ENCODE results near the gene MTHFD2L. TPM values are rescaled to one million over a fixed set of nuclear protein-coding genes. Genes with fewer than 3 reads are reported as not detected.
"Not testable (repeated sequence)": the region's sequence is repeated elsewhere in the genome, so short reads cannot be mapped to it uniquely, and the experiment has no call there.

Gene MTHFD2L
- polyA plus RNA-seq, 1 donor, result 15.2 TPM

DNA sequence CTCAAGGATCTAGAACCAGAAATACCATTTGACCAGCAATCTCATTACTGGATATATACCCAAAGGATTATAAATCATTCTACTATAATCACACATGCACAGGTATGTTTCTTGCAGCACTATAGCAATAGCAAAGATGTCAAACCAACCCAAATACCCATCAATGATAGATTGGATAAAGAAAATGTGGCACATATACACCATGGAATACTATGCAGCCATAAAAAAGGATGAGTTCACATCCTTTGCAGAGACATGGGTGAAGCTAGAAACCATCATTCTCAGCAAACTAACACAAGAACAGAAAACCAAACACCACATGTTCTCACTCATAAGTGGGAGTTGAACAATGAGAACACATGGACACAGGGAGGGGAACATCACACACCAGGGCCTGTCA lies 25.7 kb upstream of the MTHFD2L start:
- not testable (repeated sequence) for DNase-seq; H3K36me3 ChIP-seq (ENCODE audit: control insufficient read depth, insufficient read depth, low read length); H3K9me3 ChIP-seq (ENCODE audit: control insufficient read depth, low read depth, low read length); H3K27ac ChIP-seq (ENCODE audit: low read length); H3K4me3 ChIP-seq (ENCODE audit: low read length); H3K27me3 ChIP-seq (ENCODE audit: control insufficient read depth, insufficient read depth, low read length); H3K4me1 ChIP-seq (ENCODE audit: control insufficient read depth, insufficient read depth, low read length)

DNA sequence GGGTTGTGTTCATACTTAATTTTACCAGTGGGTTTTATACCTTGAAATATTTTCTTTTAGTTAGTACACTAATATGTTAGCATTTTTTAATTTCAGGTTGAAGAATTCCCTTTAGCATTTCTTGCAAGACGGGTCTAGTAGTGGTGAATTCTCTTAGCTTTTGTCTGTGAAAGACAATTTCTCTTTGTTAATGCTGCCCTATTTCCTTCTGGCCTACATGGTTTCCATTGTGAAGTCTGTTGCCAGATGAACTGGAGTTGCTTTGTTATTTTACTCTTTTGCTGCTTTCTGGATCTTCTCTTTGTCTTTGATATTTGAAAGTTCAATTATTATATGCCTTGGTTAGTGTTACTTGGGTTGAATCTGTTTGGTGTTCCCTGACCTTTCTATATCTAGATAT lies 25.0 kb upstream of the MTHFD2L start:
- H3K4me3 ChIP-seq (ENCODE audit: low read length), result no peak overlapping the region
- 86% methylated on average over 1 of the region's 1 CpG for WGBS (ENCODE audit: insufficient coverage, low lambda C conversion rate)
- no peaks in the 10 kb centered on the region for H3K36me3 ChIP-seq (ENCODE audit: control insufficient read depth, insufficient read depth, low read length)
- H3K4me1 ChIP-seq (ENCODE audit: control insufficient read depth, insufficient read depth, low read length), result peaks cover 4% of the 10 kb centered on the region
- H3K27me3 ChIP-seq (ENCODE audit: control insufficient read depth, insufficient read depth, low read length), result no peaks in the 10 kb centered on the region
- no peak overlapping the region for H3K27ac ChIP-seq (ENCODE audit: low read length)
- no peak for DNase-seq
- H3K9me3 ChIP-seq (ENCODE audit: control insufficient read depth, low read depth, low read length), result no peaks in the 10 kb centered on the region

DNA sequence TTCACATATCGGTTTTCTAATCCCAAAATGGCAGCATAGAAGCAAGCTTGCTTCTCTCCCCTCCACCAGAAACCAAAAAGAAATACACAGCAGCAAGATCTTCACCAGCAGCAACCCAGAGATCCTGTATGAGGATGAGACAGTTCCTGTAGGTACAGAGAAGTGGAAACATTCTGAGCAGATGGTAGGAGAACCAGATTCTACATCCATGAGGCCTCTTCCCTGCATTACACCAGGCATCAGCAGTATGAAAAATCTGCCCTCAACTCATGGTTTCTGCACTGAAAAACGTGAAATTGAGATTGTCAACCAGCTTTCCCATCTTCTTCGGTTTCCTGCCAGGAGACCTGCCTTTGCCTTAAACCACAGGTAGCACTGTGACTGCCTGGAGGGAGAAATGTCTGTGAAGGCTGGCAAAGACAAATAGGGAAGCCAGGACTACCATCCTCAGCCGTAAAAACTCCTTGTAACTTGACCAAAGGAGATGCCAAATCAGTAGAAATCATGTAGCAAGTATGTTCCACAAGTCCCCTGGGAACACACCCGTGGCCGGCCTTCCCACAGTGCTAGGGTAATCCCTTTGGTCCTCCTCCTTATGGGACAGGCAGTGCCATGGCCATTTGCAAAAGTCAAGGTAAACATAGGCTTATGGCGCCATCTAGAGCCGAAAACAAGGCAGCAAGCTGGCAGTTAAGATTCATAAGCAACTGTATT lies 24.0 kb upstream of the MTHFD2L start:
- no CpG with 5 or more reads among the region's 8 CpGs for WGBS (ENCODE audit: insufficient coverage, low lambda C conversion rate)
- Histone ChIP-seq H3K27ac (ENCODE audit: low read length) (no peak overlapping the region), H3K4me1 (ENCODE audit: control insufficient read depth, insufficient read depth, low read length) (peaks cover 4% of the 10 kb centered on the region)

DNA sequence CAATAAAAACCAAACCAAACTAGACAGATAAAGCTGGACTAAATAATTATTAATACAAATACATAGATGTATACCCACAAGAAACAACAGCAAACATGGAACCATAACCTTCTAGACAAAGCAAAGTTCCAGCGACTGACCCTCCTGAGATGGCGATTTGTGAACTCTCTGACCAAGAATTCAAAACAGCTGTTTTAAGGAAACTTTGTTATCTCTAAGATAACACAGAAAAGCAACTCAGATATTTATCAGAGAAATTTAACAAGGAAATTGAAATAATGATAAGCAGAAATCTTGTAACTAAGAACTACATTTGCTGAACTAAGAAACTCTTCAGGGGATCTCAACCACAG lies 23.4 kb upstream of the MTHFD2L start:
- Histone ChIP-seq H3K4me3 (ENCODE audit: low read length) (no peak overlapping the region), H3K4me1 (ENCODE audit: control insufficient read depth, insufficient read depth, low read length) (peaks cover 4% of the 10 kb centered on the region), H3K9me3 (ENCODE audit: control insufficient read depth, low read depth, low read length) (no peaks in the 10 kb centered on the region), H3K27ac (ENCODE audit: low read length) (no peak overlapping the region), H3K27me3 (ENCODE audit: control insufficient read depth, insufficient read depth, low read length) (no peaks in the 10 kb centered on the region), H3K36me3 (ENCODE audit: control insufficient read depth, insufficient read depth, low read length) (no peaks in the 10 kb centered on the region)
- WGBS (ENCODE audit: insufficient coverage, low lambda C conversion rate), result no CpG with 5 or more reads among the region's 2 CpGs
- DNase-seq, result no peak

More for the DNA sequence above, 24.0 kb upstream of the MTHFD2L start:
- DNase-seq, result peak; percentile 68 to 71
- H3K36me3 ChIP-seq (ENCODE audit: control insufficient read depth, insufficient read depth, low read length), result no peaks in the 10 kb centered on the region
- no peak overlapping the region for H3K4me3 ChIP-seq (ENCODE audit: low read length)
- H3K9me3 ChIP-seq (ENCODE audit: control insufficient read depth, low read depth, low read length), result no peaks in the 10 kb centered on the region
- no peaks in the 10 kb centered on the region for H3K27me3 ChIP-seq (ENCODE audit: control insufficient read depth, insufficient read depth, low read length)

DNA sequence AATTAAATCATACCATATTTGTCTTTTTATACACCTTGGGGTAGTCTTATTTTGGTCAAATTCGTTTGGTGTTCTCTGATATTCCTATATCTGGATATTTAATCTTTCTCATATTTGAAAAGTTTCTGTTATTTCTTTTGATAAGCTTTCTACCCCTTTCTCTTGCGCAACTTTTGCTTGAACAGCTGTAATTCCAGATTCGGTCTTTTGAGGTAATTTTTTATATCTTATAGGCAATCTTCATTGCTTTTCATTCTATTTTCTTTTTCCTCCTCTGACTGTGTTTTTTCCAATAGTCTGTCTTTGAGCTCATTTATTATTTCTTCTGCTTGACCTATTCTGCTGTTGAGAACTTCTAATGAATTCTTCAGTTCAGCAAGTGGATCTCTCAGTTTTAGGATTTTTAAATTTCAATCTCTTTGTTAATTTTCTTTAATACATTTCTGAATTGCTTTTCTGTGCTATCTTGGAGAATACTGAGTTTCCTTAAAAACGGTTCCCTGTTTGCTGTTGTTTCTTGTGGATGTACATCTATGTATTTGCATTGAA lies 11.3 kb upstream of the MTHFD2L start:
- WGBS (ENCODE audit: insufficient coverage, low lambda C conversion rate), result 94% methylated on average over 4 of the region's 4 CpGs
- no peaks in the 10 kb centered on the region for H3K9me3 ChIP-seq (ENCODE audit: control insufficient read depth, low read depth, low read length)
- H3K27me3 ChIP-seq (ENCODE audit: control insufficient read depth, insufficient read depth, low read length), result no peaks in the 10 kb centered on the region
- no peaks in the 10 kb centered on the region for H3K4me1 ChIP-seq (ENCODE audit: control insufficient read depth, insufficient read depth, low read length)
- H3K36me3 ChIP-seq (ENCODE audit: control insufficient read depth, insufficient read depth, low read length), result no peaks in the 10 kb centered on the region
- no peak overlapping the region for H3K4me3 ChIP-seq (ENCODE audit: low read length)
- no peak for DNase-seq
- no peak overlapping the region for H3K27ac ChIP-seq (ENCODE audit: low read length)

DNA sequence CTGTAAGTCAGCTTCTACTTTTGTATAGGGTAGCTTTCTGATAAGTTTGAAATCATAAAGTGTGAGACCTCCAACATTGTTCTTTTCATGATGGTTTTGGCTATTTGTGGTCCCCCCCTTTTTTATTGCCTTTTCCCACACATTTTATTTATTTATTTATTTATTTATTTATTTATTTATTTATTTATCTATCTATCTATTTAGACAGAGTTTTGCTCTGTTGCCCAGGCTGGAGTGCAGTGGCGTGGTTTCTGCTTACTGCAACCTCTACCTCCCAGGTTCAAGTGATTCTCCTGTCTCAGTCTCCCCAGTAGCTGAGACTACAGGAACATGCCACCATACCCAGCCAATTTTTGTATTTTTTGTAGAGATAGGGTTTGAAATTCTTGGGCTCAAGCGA lies 9.7 kb upstream of the MTHFD2L start:
- Histone ChIP-seq H3K4me1 (ENCODE audit: control insufficient read depth, insufficient read depth, low read length) (no peaks in the 10 kb centered on the region), H3K27ac (ENCODE audit: low read length) (no peak overlapping the region), H3K4me3 (ENCODE audit: low read length) (no peak overlapping the region), H3K27me3 (ENCODE audit: control insufficient read depth, insufficient read depth, low read length) (no peaks in the 10 kb centered on the region), H3K36me3 (ENCODE audit: control insufficient read depth, insufficient read depth, low read length) (no peaks in the 10 kb centered on the region), H3K9me3 (ENCODE audit: control insufficient read depth, low read depth, low read length) (no peaks in the 10 kb centered on the region)
- no peak for DNase-seq
- 100% methylated on average over 1 of the region's 2 CpGs for WGBS (ENCODE audit: insufficient coverage, low lambda C conversion rate)

DNA sequence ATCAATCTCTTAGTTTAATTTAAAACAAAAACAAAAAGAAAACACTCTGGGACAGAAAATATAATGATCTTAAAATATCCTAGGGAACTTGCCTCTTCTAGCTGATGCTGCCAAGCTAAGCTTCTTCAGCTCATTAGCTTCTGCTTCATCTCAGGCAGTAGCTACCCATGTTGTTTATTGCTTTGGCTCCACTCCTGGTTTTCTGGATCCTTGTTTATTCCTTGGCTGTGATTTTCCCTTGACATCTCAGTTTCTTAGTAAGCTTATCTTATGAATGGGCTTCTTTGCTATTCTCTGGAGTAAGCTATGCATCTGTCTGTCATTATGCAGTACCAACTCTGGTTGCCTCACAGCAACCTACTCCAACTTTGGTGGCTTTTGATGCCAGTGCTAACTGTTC lies 5.1 kb upstream of the MTHFD2L start:
- H3K27me3 ChIP-seq (ENCODE audit: control insufficient read depth, insufficient read depth, low read length), result no peaks in the 10 kb centered on the region
- H3K9me3 ChIP-seq (ENCODE audit: control insufficient read depth, low read depth, low read length), result no peaks in the 10 kb centered on the region
- no peaks in the 10 kb centered on the region for H3K36me3 ChIP-seq (ENCODE audit: control insufficient read depth, insufficient read depth, low read length)
- H3K4me1 ChIP-seq (ENCODE audit: control insufficient read depth, insufficient read depth, low read length), result peaks cover 9% of the 10 kb centered on the region
- H3K4me3 ChIP-seq (ENCODE audit: low read length), result no peak overlapping the region
- no peak overlapping the region for H3K27ac ChIP-seq (ENCODE audit: low read length)
- no peak for DNase-seq

DNA sequence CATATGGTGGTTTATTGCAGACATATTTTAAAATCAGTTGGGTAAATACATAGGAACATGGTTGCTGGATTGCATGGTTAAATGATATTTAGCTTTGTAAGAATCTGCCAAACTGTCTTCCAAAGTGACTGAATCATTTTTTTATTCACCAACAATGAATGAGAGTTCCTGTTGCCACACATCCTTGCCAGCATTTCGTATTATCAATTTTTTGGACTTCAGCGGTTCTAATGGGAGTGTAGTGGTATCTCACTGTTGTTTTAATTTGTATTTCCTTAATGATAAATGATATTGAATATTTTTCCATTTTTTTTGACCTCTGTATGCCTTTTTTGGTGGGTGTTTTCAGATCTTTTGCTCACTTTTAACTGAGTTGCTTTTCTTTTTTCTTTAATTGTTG lies 1.4 kb upstream of the MTHFD2L start:
- Histone ChIP-seq H3K9me3 (ENCODE audit: control insufficient read depth, low read depth, low read length) (no peaks in the 10 kb centered on the region), H3K27me3 (ENCODE audit: control insufficient read depth, insufficient read depth, low read length) (no peaks in the 10 kb centered on the region), H3K27ac (ENCODE audit: low read length) (peak overlapping the region; percentile 84), H3K36me3 (ENCODE audit: control insufficient read depth, insufficient read depth, low read length) (peaks cover 3% of the 10 kb centered on the region), H3K4me3 (ENCODE audit: low read length) (no peak overlapping the region), H3K4me1 (ENCODE audit: control insufficient read depth, insufficient read depth, low read length) (peaks cover 16% of the 10 kb centered on the region)
- WGBS (ENCODE audit: insufficient coverage, low lambda C conversion rate), result 100% methylated on average over 1 of the region's 2 CpGs
- no peak for DNase-seq

DNA sequence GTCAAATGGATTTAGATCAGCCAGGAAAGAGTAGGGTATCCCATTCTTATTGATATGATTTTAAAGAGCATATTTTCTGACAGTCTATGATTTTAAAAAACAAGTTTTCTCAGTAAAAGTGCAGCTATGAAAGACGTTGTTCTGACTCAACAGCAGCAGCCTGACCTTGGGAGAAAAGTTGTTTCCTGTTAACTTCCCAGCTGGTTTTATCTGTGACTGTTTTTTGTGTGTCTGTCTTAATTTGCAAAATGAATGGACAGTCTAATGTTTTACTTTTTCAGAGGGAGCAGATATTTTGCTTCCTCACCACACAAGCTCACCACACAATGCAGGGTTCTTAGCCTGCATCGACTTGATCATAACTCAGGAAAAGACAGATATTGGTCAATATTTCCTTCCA lies 764 bp upstream of the MTHFD2L start:
- peak overlapping the region; percentile 84 for H3K27ac ChIP-seq (ENCODE audit: low read length)
- peak overlapping the region; percentile 54 for H3K4me3 ChIP-seq (ENCODE audit: low read length)
- no CpG with 5 or more reads among the region's 2 CpGs for WGBS (ENCODE audit: insufficient coverage, low lambda C conversion rate)
- no peak for DNase-seq
- H3K27me3 ChIP-seq (ENCODE audit: control insufficient read depth, insufficient read depth, low read length), result no peaks in the 10 kb centered on the region
- H3K4me1 ChIP-seq (ENCODE audit: control insufficient read depth, insufficient read depth, low read length), result peaks cover 16% of the 10 kb centered on the region
- H3K36me3 ChIP-seq (ENCODE audit: control insufficient read depth, insufficient read depth, low read length), result peaks cover 6% of the 10 kb centered on the region
- no peaks in the 10 kb centered on the region for H3K9me3 ChIP-seq (ENCODE audit: control insufficient read depth, low read depth, low read length)

DNA sequence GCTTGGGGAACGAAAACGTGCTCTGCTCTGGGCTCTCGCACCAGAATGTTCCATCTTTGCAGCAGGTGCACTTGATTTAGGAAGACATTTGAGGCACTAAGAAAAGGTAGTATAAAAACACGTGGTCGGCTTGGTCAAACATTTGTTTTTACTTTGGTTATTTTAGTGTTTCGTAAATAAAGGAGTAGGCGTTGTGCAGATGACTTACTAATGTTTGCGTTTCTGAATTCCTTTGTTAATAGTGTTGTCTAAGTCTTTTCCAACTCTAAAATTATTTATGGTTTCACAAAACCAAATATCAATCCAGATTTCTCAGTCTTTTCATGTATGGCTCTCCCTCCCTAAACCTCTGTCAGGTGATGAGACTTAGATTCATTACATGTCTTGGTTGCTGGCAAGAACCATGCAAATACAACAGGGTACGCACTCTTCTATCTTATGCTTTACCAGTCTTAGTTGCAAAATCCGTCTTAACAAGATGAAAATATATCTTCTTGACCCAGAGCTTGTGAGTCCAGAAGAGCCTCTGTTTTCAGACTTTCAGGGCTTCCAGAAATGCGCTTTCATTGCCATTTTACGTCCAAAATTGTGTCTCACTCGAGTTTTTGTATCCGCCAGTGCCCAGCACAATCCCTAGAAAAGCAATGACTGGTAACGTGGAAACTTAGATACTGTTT lies 686 bp downstream of the MTHFD2L start:
- 15% methylated on average over 4 of the region's 15 CpGs for WGBS (ENCODE audit: insufficient coverage, low lambda C conversion rate)
- peaks cover 16% of the 10 kb centered on the region for H3K4me1 ChIP-seq (ENCODE audit: control insufficient read depth, insufficient read depth, low read length)
- no peaks in the 10 kb centered on the region for H3K27me3 ChIP-seq (ENCODE audit: control insufficient read depth, insufficient read depth, low read length)
- peak overlapping the region; percentile 54 for H3K4me3 ChIP-seq (ENCODE audit: low read length)
- H3K9me3 ChIP-seq (ENCODE audit: control insufficient read depth, low read depth, low read length), result no peaks in the 10 kb centered on the region
- peak overlapping the region; percentile 84 for H3K27ac ChIP-seq (ENCODE audit: low read length)
- peak in 1 of 2 donors; percentile 43 for DNase-seq
- H3K36me3 ChIP-seq (ENCODE audit: control insufficient read depth, insufficient read depth, low read length), result peaks cover 6% of the 10 kb centered on the region
